C4-2B (cell line): ENCODE data around the gene TYW5.

Experiments used
- ZFX ChIP-seq: fragments of 450-650 bp; IDR thresholded peaks from 2 replicates; pipeline ENCODE4 v1.6.1; 2017
- TF ChIP-seq, protein P1 (sequence below): fragments of 450-650 bp; conservative IDR thresholded peaks from 2 replicates; pipeline ENCODE4 v1.5.1; 2017; ENCODE audit warnings: mild to moderate bottlenecking

DNA sequence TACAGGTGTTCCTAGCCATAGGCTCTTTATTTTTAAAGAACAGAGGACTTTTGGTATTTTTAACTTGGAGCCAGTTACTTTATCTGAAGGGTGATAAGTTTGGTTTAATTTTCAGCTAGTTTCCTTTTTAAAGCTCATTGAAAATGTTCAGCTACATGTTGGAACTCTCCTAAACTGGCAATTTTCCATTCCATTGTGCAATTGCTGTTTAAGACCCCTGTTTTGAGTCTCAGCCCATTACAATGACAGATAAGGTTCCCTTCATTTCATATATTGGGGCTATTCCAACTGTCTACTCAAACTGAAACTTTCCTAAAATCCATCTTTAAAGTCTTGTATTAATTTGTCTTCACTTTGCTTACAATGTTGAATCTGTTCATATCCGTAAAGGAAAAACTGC lies 11.7 kb upstream of the TYW5 start:
- TF ChIP-seq, protein P1, sequence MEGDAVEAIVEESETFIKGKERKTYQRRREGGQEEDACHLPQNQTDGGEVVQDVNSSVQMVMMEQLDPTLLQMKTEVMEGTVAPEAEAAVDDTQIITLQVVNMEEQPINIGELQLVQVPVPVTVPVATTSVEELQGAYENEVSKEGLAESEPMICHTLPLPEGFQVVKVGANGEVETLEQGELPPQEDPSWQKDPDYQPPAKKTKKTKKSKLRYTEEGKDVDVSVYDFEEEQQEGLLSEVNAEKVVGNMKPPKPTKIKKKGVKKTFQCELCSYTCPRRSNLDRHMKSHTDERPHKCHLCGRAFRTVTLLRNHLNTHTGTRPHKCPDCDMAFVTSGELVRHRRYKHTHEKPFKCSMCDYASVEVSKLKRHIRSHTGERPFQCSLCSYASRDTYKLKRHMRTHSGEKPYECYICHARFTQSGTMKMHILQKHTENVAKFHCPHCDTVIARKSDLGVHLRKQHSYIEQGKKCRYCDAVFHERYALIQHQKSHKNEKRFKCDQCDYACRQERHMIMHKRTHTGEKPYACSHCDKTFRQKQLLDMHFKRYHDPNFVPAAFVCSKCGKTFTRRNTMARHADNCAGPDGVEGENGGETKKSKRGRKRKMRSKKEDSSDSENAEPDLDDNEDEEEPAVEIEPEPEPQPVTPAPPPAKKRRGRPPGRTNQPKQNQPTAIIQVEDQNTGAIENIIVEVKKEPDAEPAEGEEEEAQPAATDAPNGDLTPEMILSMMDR: no peak
- no peak for TF ChIP-seq ZFX
